Measurements from ENCODE around the gene VGLL1.

DNA sequence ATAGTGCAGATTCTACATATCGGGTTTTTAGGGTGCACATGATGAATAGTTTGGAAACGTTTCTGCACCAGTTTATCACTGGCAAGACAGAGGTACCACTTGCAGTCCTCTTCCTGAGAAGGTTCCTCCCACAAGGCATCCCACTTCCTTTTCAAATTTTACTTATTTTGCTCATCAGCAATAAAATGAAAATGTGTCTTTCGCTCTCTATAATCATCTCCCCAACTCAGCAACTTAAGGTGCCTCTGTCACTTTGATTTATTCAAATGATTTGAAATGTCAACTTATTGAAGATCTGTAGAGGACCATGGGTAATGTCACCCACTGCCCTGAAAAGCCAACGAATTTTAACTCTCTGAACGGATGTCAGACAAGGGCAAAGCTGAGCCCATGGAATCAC lies 53.2 kb downstream of the VGLL1 start:
- no peak for TF ChIP-seq EZH2 (IDR thresholded peaks at IDR 0.05; ENCODE audit: insufficient read depth, poor library complexity, severe bottlenecking)
- no peak for TF ChIP-seq EZH2phosphoT487 (IDR thresholded peaks at IDR 0.05; ENCODE audit: insufficient read depth, low read depth)
